Measurements from ENCODE around the gene MCL1.

Gene MCL1

GRCh38 chr1:150544204-150544603, 35.2 kb downstream of the MCL1 start:
- in situ Hi-C loops (cut with MboI; ENCODE audit: low sequenced_read_pairs) = no loop called here

GRCh38 chr1:150543500-150544143, 35.8 kb downstream of the MCL1 start:
- in situ Hi-C loops (cut with MboI; ENCODE audit: low sequenced_read_pairs) = no loop called here

- in situ Hi-C loops (cut with MboI; ENCODE audit: low sequenced_read_pairs) = loop anchor here (10.0 kb wide), 1 partner anchor 283 kb away; the partner anchor contains the start of gene CA14
Measured at GRCh38 chr1:150537732-150538684, 41.4 kb downstream of the MCL1 start.

GRCh38 chr1:150536836-150537731, 42.3 kb downstream of the MCL1 start:
- in situ Hi-C loops (cut with MboI; ENCODE audit: low sequenced_read_pairs) = loop anchor here (10.0 kb wide), 1 partner anchor 282 kb away; the partner anchor contains the start of gene CA14

DNA sequence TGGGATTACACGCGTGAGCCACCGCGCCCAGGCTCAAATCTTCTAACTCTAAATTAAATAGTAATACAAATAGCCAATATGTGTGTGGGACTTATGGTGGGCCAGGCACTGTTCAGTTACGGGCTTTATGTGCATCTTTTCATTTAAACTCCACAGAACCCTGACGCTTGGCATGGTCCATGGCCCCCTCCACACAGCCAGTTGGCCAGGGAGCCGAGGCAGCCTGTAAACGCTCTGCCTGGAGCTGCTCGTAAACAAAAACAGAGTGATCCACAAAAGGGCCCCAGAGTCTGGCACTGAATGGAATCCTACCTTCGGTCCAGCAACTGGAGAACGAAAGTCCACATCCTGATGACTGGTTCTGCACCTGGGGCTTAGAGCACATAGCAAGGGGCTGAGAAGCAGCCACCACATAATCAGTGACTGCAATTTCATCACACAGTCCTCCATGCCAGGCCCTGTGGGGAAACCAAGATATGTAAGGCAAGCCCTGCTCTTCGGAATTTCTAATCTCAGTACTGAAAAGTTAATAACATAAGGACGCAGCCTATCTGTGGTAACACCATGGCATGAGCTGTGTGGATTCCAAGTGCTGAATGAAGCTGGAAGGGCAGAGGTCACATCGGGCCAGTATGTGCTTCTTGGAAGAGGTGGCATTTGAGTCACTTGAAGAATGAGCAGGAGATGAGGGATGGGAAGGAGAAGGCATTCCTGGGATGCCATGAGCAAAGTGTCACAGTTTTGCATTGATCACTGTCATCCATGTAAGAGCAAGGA, 43.7 kb downstream of the MCL1 start:
- in situ Hi-C loops (cut with MboI; ENCODE audit: low sequenced_read_pairs) = loop anchor here (10.0 kb wide), 1 partner anchor 281 kb away; the partner anchor contains the start of gene CA14

- in situ Hi-C loops (cut with MboI; ENCODE audit: low sequenced_read_pairs) = loop anchor here (10.0 kb wide), 1 partner anchor 279 kb away; the partner anchor contains the start of gene CA14
Measured at GRCh38 chr1:150534002-150534401, 45.4 kb downstream of the MCL1 start.

GRCh38 chr1:150532860-150533259, 46.5 kb downstream of the MCL1 start:
- in situ Hi-C loops (cut with MboI; ENCODE audit: low sequenced_read_pairs) = loop anchor here (10.0 kb wide), 1 partner anchor 278 kb away; the partner anchor contains the start of gene CA14

DNA sequence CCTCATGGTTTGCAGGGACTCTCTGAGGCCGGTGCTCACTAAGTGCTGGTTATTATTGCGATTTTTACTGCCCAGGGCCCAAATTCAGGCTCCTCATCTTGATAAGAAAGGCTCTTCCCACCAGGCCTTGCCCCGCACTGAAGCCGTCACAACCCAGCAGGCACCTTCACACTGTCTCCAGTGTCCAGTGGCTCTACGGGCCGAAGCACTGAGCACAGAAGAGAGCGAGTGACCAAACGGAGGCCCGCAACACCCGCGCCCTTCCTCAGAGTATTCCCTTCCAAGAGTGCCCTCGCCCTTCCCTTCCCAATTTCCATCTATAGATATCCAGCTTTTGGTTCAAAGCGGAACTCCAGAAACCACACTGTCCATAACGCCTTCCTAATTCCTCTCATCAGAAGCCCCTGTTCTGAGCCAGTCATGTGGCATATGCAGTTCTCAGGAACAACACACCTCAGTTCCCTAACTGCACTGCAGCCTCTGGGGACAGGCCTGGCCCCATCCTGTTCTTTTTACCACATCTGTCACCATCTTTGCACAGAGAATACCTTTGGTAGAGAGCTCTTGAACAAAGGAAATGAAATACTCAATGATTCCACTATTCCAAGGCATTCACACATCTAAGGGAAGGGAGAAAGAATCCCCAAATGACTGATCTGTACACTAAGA, 48.8 kb downstream of the MCL1 start:
- in situ Hi-C loops (cut with MboI; ENCODE audit: low sequenced_read_pairs) = loop anchor here (10.0 kb wide), 1 partner anchor 276 kb away; the partner anchor contains the start of gene CA14

- in situ Hi-C loops (cut with MboI; ENCODE audit: low sequenced_read_pairs) = no loop called here
Measured at GRCh38 chr1:150529017-150529416, 50.4 kb downstream of the MCL1 start.

- in situ Hi-C loops (cut with MboI; ENCODE audit: low sequenced_read_pairs) = no loop called here
Measured at GRCh38 chr1:150528196-150528595, 51.2 kb downstream of the MCL1 start.

DNA sequence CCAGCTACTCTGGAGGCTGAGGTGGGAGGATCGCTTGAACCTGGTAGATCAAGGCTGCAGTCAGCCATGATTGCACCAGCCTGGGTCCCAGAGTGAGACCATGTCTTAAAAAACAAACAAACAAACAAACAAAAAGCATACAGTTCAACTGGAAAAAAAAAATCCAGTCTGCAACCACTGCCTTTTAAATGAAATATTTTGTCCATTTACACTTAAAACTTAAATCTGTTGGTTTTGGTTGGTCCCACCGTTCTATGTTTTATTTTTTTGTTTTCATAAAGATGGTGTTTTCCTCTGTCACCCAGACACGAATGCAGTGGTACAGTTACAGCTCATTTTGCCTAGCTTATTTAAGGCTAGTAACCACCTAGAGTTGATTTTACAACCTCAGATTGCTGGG, 54.1 kb downstream of the MCL1 start:
- in situ Hi-C loops (cut with MboI; ENCODE audit: low sequenced_read_pairs) = no loop called here
